ENCODE data around the gene SHROOM3.

GRCh38 chr4:76652389-76652788, 217.4 kb downstream of the SHROOM3 start:
- TF ChIP-seq, protein P1, sequence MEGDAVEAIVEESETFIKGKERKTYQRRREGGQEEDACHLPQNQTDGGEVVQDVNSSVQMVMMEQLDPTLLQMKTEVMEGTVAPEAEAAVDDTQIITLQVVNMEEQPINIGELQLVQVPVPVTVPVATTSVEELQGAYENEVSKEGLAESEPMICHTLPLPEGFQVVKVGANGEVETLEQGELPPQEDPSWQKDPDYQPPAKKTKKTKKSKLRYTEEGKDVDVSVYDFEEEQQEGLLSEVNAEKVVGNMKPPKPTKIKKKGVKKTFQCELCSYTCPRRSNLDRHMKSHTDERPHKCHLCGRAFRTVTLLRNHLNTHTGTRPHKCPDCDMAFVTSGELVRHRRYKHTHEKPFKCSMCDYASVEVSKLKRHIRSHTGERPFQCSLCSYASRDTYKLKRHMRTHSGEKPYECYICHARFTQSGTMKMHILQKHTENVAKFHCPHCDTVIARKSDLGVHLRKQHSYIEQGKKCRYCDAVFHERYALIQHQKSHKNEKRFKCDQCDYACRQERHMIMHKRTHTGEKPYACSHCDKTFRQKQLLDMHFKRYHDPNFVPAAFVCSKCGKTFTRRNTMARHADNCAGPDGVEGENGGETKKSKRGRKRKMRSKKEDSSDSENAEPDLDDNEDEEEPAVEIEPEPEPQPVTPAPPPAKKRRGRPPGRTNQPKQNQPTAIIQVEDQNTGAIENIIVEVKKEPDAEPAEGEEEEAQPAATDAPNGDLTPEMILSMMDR (IDR thresholded peaks at IDR 0.05), result no peak
- TF ChIP-seq EP300 (IDR thresholded peaks at IDR 0.05), result no peak
- no peak for TF ChIP-seq POLR2AphosphoS5 (IDR thresholded peaks at IDR 0.05)
- no peak for TF ChIP-seq POLR2A (IDR thresholded peaks at IDR 0.05)
